ENCODE results near the gene MYL10.

Gene MYL10

GRCh38 chr7:101629171-101629570 lies at the start of gene MYL10:
MYL10 (minus strand) TSS chr7:101629296; CDS start chr7:101629118, 178 bp downstream.
- DNase-seq (ENCODE audit: low read depth, low spot score): no peak
- ChIA-PET POLR2A (no interaction called here), CTCF (no interaction called here)
- no peak within 1 kb of the TSS for H3K4me3 ChIP-seq (ENCODE audit: low read depth, low read length)
- no peak for TF ChIP-seq CTCF (IDR thresholded peaks at IDR 0.05; ENCODE audit: insufficient read depth, low read length, missing control alignments)

DNA sequence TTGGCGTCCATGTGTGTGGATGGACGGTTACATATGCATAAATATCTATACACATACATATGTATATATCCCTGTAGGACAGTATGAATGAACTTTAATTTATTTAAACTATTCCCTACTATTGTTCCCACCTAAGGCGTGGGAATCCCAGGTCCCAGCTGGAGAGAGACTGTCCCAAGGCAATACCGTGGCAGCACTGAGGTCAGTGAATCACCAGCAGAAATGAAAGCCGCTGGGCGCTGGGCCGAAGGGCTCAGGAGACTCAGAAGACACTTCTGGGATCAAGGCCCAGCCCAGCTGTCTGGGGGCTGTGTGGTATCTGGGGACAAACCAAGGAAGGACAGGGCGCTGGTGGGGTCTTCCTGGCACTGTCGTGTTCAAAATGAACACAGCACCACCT lies 49.6 kb upstream of the MYL10 start:
- TF ChIP-seq CTCF (IDR thresholded peaks at IDR 0.05; ENCODE audit: insufficient read depth, low read length, missing control alignments): no peak
- CTCF ChIA-PET: interaction anchor here (0.8 to 2.1 kb wide), 3 partner anchors 8 to 76 kb away, joined by 3 to 6 read pairs (median 6); no protein-coding TSS in a partner anchor
- POLR2A ChIA-PET: no interaction called here
- no peak for DNase-seq (ENCODE audit: low read depth, low spot score)
- H3K4me3 ChIP-seq (ENCODE audit: low read depth, low read length): no peak overlapping the region

GRCh38 chr7:101677797-101678479 lies 48.8 kb upstream of the MYL10 start:
- TF ChIP-seq CTCF (IDR thresholded peaks at IDR 0.05; ENCODE audit: insufficient read depth, low read length, missing control alignments): no peak

DNA sequence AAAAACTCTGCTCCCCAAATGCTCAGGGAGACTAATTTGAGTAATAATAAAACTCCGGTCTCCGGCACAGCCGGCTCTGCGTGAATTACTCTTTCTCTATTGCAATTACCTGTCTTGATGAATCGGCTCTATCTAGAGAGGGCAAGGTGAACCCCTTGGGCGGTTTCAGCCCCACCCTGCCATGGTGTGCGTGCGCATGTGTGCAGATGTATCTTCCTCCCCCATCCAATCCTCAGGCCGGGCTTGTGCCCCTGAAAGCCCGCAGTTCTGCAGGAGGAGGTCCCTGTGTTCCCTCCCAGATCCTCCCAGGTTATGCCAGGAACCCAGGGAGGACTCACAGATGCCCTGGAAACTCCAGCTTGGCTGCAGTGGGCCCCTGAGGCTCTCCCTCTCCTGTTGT lies 48.3 kb upstream of the MYL10 start:
- CTCF ChIA-PET: interaction anchor here (2.0 to 2.1 kb wide), 2 partner anchors 12 to 75 kb away, joined by 6 read pairs; no protein-coding TSS in a partner anchor
- POLR2A ChIA-PET: no interaction called here
- no peak overlapping the region for H3K4me3 ChIP-seq (ENCODE audit: low read depth, low read length)
- TF ChIP-seq CTCF (IDR thresholded peaks at IDR 0.05; ENCODE audit: insufficient read depth, low read length, missing control alignments): no peak
- DNase-seq (ENCODE audit: low read depth, low spot score): no peak

More at GRCh38 chr7:101677797-101678479, 48.8 kb upstream of the MYL10 start:
- H3K4me3 ChIP-seq (ENCODE audit: low read depth, low read length): no peak overlapping the region
- ChIA-PET CTCF (interaction anchor here (0.8 to 2.1 kb wide), 3 partner anchors 9 to 75 kb away, joined by 3 to 6 read pairs (median 6); no protein-coding TSS in a partner anchor), POLR2A (no interaction called here)
- no peak for DNase-seq (ENCODE audit: low read depth, low spot score)

- H3K4me3 ChIP-seq (ENCODE audit: low read depth, low read length): no peak overlapping the region
- ChIA-PET CTCF (interaction anchor here (2.0 kb wide), 1 partner anchor 12 kb away, joined by 6 read pairs; no protein-coding TSS in a partner anchor), POLR2A (no interaction called here)
- no peak for TF ChIP-seq CTCF (IDR thresholded peaks at IDR 0.05; ENCODE audit: insufficient read depth, low read length, missing control alignments)
- no peak for DNase-seq (ENCODE audit: low read depth, low spot score)
Measured at GRCh38 chr7:101676956-101677355, 47.9 kb upstream of the MYL10 start.

DNA sequence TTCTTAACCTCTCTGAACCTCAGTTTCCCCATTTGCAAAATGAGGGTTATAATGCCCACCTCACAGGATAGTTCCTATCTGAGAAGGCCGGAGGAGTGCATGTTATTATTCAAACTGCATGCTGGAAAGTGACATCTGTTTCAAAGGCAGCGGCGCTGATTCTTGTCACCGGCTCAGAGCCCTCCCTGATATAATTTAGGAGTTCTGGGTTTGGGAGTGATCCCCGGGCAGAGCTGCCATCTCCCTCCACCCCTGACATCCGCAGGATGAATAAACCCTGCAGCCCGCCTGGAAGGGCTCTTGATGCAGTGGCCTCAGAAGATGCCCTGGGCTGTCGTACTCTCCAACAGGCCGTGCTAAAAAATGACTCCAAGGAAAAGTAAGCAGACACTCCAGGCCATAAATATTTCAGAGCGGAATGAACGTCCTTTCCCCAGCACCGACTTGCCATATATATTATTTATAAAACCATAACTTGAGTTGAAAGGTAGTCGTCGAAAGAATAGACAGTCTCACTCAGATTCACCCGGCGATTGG lies 47.0 kb upstream of the MYL10 start:
- no peak for TF ChIP-seq CTCF (IDR thresholded peaks at IDR 0.05; ENCODE audit: insufficient read depth, low read length, missing control alignments)
- ChIA-PET POLR2A (no interaction called here), CTCF (interaction anchor here (1.2 kb wide), 1 partner anchor 17 kb away, joined by 3 read pairs; no protein-coding TSS in a partner anchor)
- DNase-seq (ENCODE audit: low read depth, low spot score): no peak
- no peak overlapping the region for H3K4me3 ChIP-seq (ENCODE audit: low read depth, low read length)
